Pancreas (tissue), 10 donors: Measurements from ENCODE around the gene BEX1. TPM values are rescaled to one million over a fixed set of nuclear protein-coding genes. Genes with fewer than 3 reads are reported as not detected.
A peak's percentile ranks its signal among the peaks of the same experiment; 100 is the strongest.

Experiments
- ATAC-seq, 4 donors: fragments of 200-7000 bp; cut with Tn5 transposase; one replicate each; pipeline versions ENCODE4 v1.8.0 to v1.9.1; 2020; ENCODE audit warnings: mild to moderate bottlenecking in 4 of 4, moderate library complexity in 4 of 4
- DNase-seq, 6 donors: peaks; one replicate each; pipeline ENCODE4 v3.0.0-alpha.2; 2020
- FAIRE-seq: peaks from 2 replicates; lab custom pipeline; 2012; peaks lifted over from hg19 to GRCh38; lab: Jason Lieb, UNC
- H3K27ac ChIP-seq, 4 donors: fragments of 200-600 bp; sonication (generic); 1 replicate in 3 of 4; 2 replicates in 1 of 4; pipeline versions ENCODE4 v1.5.0 to v1.8.0; 2020
- H3K27me3 ChIP-seq, 4 donors: fragments of 200-600 bp; one replicate each; pipeline ENCODE4 v1.8.0; 2021
- H3K36me3 ChIP-seq, 3 donors: fragments of 200-600 bp; sonication (generic) in 1 of 3; one replicate each; pipeline versions ENCODE4 v1.5.0 to v1.8.0; 2020 to 2021
- H3K4me1 ChIP-seq, 3 donors: fragments of 200-600 bp; one replicate each; pipeline ENCODE4 v1.8.0; 2021
- H3K4me3 ChIP-seq, 4 donors: fragments of 200-600 bp; sonication (generic) in 2 of 4; one replicate each; pipeline versions ENCODE4 v1.5.0 to v1.8.0; 2020 to 2021
- H3K9me3 ChIP-seq, 4 donors: fragments of 200-600 bp; one replicate each; pipeline ENCODE4 v1.8.0; 2021
- WGBS, 2 donors: extraction: QIAGEN DNeasy Blood & Tissue Kit; methylation state at CpG; one replicate each; pipeline ENCODE4 v1.1.7; 2013; 5-methylcytosine and 5-hydroxymethylcytosine counted together
- intact Hi-C, 3 donors: fragments of 100-400 bp; cut with DNase I; formaldehyde crosslinking; loops; one replicate each; pipeline versions ENCODE4 v1.11.1 to v1.14.2; 2022
- polyA plus RNA-seq, 2 donors: library from polyadenylated mRNA; stranded (reverse); fragments of 200-250 nt; gene quantifications; one replicate each; pipeline ENCODE4 v1.2.3, GENCODE V29; 2013
- total RNA-seq, 6 donors: library from RNA; stranded (reverse); fragmentation: NEBNext Ultra II Directional in 4 of 6; extraction: Animal tissue kit (Norgen Biotek cat#: 25700) in 4 of 6; gene quantifications; one replicate each; pipeline versions ENCODE4 v1.2.1 to v1.2.4, GENCODE V29; 2021 to 2023
- TF ChIP-seq, protein P1 (sequence below), 4 donors: fragments of 200-600 bp; sonication (generic) in 3 of 4; IDR thresholded peaks; one replicate each; pipeline versions ENCODE4 v1.5.0 to v1.8.0; 2021; ENCODE audit warnings: antibody characterized with exemption in 4 of 4
- donor health status: healthy with polysubstance abuse.
- donor health status: DM: no; HTN: no; CAD: no; lungs with moderate emphysema.
- donor health status: DM: no; HTN: no; CAD: no.
- donor health status: control.
- donor health status: control.
- donor health status: Bipolar disorder and iron deficiency.
- donor health status: DM: yes; HTN: yes; CAD: no.
- donor health status: DM: no; HTN: no; CAD: no.
- donor health status: DM: no; HTN: no; CAD: no.
- donor health status: DM: yes; HTN: yes; CAD: no.

BEX1 gene
- total and polyA plus RNA-seq, 8 donors, result 13.5 to 263 (median 29.4) TPM

DNA sequence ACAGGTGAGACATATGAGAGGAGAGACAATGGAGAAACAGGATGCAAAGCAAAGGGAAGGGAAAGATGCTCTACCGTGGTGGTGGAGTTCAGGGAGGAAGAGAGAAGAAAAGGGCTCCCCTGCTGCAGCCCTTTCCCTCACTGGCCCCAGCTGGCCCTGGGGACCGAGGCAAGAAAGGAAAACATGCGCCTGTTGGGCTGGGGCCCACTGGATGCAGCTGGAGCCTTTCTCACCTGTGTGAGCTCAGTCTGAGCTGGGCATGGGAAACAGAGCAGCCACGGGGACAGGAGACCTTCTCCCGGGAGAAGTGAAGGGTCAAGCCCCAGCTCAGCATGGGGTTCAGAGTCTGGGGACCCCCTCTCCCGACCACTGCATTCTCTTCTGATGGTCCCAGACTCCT, 17.1 kb upstream of the BEX1 start:
- Histone ChIP-seq H3K9me3 (no peaks in the 10 kb centered on the region), H3K4me1 (no peaks in the 10 kb centered on the region), H3K27ac (no peak overlapping the region), H3K4me3 (no peak overlapping the region), H3K27me3 (no peaks in the 10 kb centered on the region), H3K36me3 (no peaks in the 10 kb centered on the region)
- no peak for FAIRE-seq
- peak in 5 of 6 donors; percentile 21 to 74 (median 67) for DNase-seq
- intact Hi-C loops, result no loop called here
- TF ChIP-seq, protein P1, sequence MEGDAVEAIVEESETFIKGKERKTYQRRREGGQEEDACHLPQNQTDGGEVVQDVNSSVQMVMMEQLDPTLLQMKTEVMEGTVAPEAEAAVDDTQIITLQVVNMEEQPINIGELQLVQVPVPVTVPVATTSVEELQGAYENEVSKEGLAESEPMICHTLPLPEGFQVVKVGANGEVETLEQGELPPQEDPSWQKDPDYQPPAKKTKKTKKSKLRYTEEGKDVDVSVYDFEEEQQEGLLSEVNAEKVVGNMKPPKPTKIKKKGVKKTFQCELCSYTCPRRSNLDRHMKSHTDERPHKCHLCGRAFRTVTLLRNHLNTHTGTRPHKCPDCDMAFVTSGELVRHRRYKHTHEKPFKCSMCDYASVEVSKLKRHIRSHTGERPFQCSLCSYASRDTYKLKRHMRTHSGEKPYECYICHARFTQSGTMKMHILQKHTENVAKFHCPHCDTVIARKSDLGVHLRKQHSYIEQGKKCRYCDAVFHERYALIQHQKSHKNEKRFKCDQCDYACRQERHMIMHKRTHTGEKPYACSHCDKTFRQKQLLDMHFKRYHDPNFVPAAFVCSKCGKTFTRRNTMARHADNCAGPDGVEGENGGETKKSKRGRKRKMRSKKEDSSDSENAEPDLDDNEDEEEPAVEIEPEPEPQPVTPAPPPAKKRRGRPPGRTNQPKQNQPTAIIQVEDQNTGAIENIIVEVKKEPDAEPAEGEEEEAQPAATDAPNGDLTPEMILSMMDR (IDR thresholded peaks at IDR 0.05), result no peak
- ATAC-seq, result peak in 3 of 4 donors; percentile 38 to 47 (median 46)
- 18 to 42% methylated on average over 6 of the region's 6 CpGs for WGBS, 2 donors

DNA sequence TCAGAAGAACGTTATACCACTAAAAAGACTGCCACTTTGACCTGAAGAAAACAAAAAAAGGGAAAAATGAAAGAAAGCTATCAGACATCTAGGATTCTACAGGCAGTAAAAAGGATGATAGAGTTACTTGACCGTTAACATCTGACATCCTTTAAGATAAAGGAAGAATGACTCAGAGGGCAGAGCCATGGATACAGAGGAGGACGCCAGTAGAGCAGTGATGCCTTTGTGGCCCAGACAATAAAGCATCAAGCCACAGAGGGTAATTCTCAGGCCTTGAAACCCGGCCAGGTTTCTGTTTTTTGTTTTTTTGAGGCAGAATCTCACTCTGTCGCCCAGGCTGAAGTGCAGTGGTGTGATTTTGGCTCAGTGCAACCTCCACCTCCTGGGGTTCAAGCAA, 9.5 kb upstream of the BEX1 start:
- no peaks in the 10 kb centered on the region for H3K27me3 ChIP-seq
- DNase-seq (no peak), FAIRE-seq (no peak), ATAC-seq (no peak)
- H3K9me3 ChIP-seq, result no peaks in the 10 kb centered on the region
- TF ChIP-seq, protein P1 (IDR thresholded peaks at IDR 0.05), result no peak
- H3K27ac ChIP-seq, result no peak overlapping the region
- H3K36me3 ChIP-seq, result no peaks in the 10 kb centered on the region
- no peak overlapping the region for H3K4me3 ChIP-seq
- WGBS, 2 donors, result 42 to 67% methylated on average over 5 of the region's 5 CpGs
- H3K4me1 ChIP-seq, result no peaks in the 10 kb centered on the region
- intact Hi-C loops, result no loop called here

DNA sequence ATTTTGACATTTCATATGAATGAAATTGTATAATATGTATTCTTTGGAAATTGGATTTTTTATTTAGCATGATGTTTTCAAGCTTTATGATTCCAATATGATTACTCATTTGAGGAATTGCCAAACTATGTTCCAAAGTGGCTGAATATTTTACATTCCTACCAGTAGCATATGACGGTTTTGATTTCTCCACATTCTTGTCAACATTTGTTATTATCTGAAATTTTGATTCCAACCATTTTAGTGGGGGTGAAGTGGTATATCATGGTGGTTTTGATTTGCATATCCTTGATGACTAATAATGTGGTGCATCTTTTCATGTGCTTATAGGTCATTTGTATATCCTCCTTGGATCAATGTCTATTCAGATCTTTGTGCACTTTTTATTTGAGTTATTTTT, 2.6 kb upstream of the BEX1 start:
- H3K27me3 ChIP-seq, result no peaks in the 10 kb centered on the region
- ATAC-seq, result no peak

DNA sequence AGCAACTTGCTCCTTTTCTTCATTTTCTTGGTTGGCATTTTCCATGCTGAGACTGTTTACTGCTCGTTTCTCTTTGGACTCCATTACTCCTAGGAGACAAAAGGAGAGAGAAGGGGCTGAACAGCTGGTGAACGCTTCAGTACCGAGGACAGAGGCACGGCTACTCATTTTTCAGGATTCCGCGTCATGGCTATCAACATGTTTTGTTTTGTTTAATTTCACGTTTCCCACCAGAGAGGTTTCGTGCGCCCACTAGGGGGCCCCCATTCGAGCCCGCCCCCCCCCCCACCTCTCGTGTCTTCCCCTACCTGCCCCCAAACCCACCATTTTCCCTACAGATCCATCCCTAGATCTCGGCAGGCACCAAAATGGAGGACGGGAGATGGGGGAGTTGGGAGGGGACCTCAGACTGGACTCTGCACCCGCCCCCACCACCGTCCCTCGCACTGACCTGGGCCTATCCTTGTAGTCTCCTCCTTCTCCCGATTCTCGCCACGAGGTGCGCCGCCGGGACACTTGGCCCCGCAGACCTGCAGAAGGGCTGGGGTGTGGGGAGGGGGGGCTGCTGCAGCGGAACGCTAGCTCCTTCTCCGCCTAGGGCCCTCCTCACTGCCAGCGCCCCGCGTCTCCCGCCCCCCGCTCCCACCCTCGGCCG, 653 bp downstream of the BEX1 start:
- Histone ChIP-seq H3K4me3 (peak overlapping the region; percentile 5 to 43 (median 32)), H3K4me1 (no peaks in the 10 kb centered on the region), H3K36me3 (no peaks in the 10 kb centered on the region), H3K27ac (peak overlapping the region in 2 of 4 donors; percentile 45 to 49), H3K27me3 (no peaks in the 10 kb centered on the region), H3K9me3 (no peaks in the 10 kb centered on the region)
- TF ChIP-seq, protein P1 (IDR thresholded peaks at IDR 0.05), result no peak
- peak; percentile 68 to 85 (median 79) for ATAC-seq
- intact Hi-C loops, result no loop called here
- 0 to 20% methylated on average over 25 to 27 of the region's 34 CpGs for WGBS, 2 donors
- no peak for FAIRE-seq
- DNase-seq, result peak in 4 of 6 donors; percentile 46 to 81 (median 54)

More for the DNA sequence above, 2.6 kb upstream of the BEX1 start:
- TF ChIP-seq, protein P1 (IDR thresholded peaks at IDR 0.05), result no peak
- DNase-seq (no peak), FAIRE-seq (no peak)
- Histone ChIP-seq H3K4me3 (no peak overlapping the region), H3K27ac (no peak overlapping the region), H3K9me3 (no peaks in the 10 kb centered on the region), H3K36me3 (no peaks in the 10 kb centered on the region), H3K4me1 (no peaks in the 10 kb centered on the region)
- 43 to 50% methylated on average over 1 of the region's 1 CpG for WGBS, 2 donors
- intact Hi-C loops, result no loop called here

DNA sequence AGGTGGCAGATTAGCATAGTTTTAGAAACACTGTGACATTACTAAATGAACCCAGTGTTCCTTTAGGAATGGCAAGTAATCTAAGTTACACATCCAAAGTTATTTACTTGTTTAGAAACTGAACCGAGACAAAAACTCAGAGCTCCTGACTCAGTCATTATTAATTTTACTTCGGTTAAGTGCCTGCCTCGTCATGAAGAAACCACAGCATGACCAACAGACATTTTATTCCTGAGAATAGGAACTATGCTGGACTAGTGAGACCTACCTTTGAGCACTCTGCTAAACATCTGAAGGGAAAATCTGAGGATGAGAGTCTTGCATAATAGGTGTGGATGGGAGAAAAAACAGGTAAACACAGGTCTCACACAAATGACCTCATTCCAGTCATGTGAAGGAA, 2.5 kb downstream of the BEX1 start:
- TF ChIP-seq, protein P1 (IDR thresholded peaks at IDR 0.05), result no peak
- intact Hi-C loops, result no loop called here
- no peaks in the 10 kb centered on the region for H3K27me3 ChIP-seq
- H3K9me3 ChIP-seq, result no peaks in the 10 kb centered on the region
- H3K4me3 ChIP-seq, result no peak overlapping the region
- 64 to 74% methylated on average over 3 of the region's 3 CpGs for WGBS, 2 donors
- peaks cover 0 to 4% (median 0%) of the 10 kb centered on the region in 3 donors for H3K4me1 ChIP-seq
- no peak for ATAC-seq
- H3K36me3 ChIP-seq, result no peaks in the 10 kb centered on the region
- DNase-seq, result no peak
- FAIRE-seq, result no peak
- no peak overlapping the region for H3K27ac ChIP-seq
